Transverse colon (tissue), 4 donors: ENCODE data around the gene ACKR3. TPM values are rescaled to one million over a fixed set of nuclear protein-coding genes. Genes with fewer than 3 reads are reported as not detected.
A peak's percentile ranks its signal among the peaks of the same experiment; 100 is the strongest.

Experiments
- DNase-seq: peaks from one replicate; pipeline ENCODE4 v3.0.0-alpha.2; 2019
- H3K27ac ChIP-seq, 4 donors: fragments of 200-600 bp; sonication (generic); 2 replicates each; pipeline ENCODE4 v1.5.1; 2016 to 2018; ENCODE audit warnings: inconsistent platforms in 4 of 4
- H3K27me3 ChIP-seq: fragments of 200-600 bp; sonication (generic); 2 replicates; pipeline ENCODE4 v1.5.1; 2017; ENCODE audit warnings: inconsistent platforms
- H3K36me3 ChIP-seq, 4 donors: fragments of 200-600 bp; sonication (generic); 2 replicates each; pipeline ENCODE4 v1.5.1; 2017 to 2019; ENCODE audit warnings: inconsistent platforms in 4 of 4
- H3K4me1 ChIP-seq, 4 donors: fragments of 200-600 bp; sonication (generic); 2 replicates each; pipeline ENCODE4 v1.5.1; 2017 to 2020; ENCODE audit warnings: inconsistent platforms in 4 of 4
- H3K4me3 ChIP-seq, 4 donors: fragments of 200-600 bp; sonication (generic); 1 replicate in 1 of 4; 2 replicates in 3 of 4; pipeline versions ENCODE4 v1.5.1 to v1.6.1; 2017 to 2019; ENCODE audit warnings: inconsistent platforms in 4 of 4
- H3K9me3 ChIP-seq, 2 donors: fragments of 200-600 bp; sonication (generic); 2 replicates each; pipeline ENCODE4 v1.5.1; 2017 to 2019; ENCODE audit warnings: inconsistent platforms in 2 of 2
- EP300 ChIP-seq: sonication (generic); formaldehyde crosslinking; IDR thresholded peaks from one replicate; pipeline ENCODE4 v1.6.1; 2017; ENCODE audit warnings: antibody characterized with exemption, low read depth
- POLR2A ChIP-seq: fragments of 450-650 bp; IDR thresholded peaks from one replicate; pipeline ENCODE4 v1.6.1; 2016; ENCODE audit warnings: antibody characterized with exemption, mild to moderate bottlenecking, moderate library complexity
- POLR2AphosphoS5 ChIP-seq, 3 donors: sonication (generic); formaldehyde crosslinking; IDR thresholded peaks; one replicate each; pipeline ENCODE4 v1.6.1; 2016; ENCODE audit warnings: antibody characterized with exemption in 3 of 3
- WGBS, 2 donors: methylation state at CpG; one replicate each; pipeline ENCODE4 v1.1.5; 2018; ENCODE audit warnings: low coverage in 1 of 2; 5-methylcytosine and 5-hydroxymethylcytosine counted together
- in situ Hi-C, 4 donors: fragments of 200-750 bp; cut with MboI; loops; one replicate each; pipeline versions ENCODE4 v1.15.0 to v1.15.1; 2017; ENCODE audit warnings: low sequenced_read_pairs in 3 of 4, low pct_ligation_motif_present in 1 of 4, low pct_unique_long_range_greater_than_20kb in 1 of 4
- intact Hi-C: fragments of 100-400 bp; cut with DNase I; formaldehyde crosslinking; loops from one replicate; pipeline ENCODE4 v1.15.1; 2023; ENCODE audit warnings: low total_unique reads
- total RNA-seq, 4 donors: library from RNA; depleted of rRNA; stranded (reverse); fragments of >200 nt; gene quantifications; one replicate each; pipeline ENCODE4 v1.1.0, GENCODE V29; 2016
- TF ChIP-seq, protein P1 (sequence below), 5 experiments: fragments of 200-600 bp in 3 of 5; fragments of 450-650 bp in 2 of 5; sonication (generic) in 3 of 5; IDR thresholded peaks; 1 replicate in 2 of 5; 2 replicates in 3 of 5; pipeline ENCODE4 v1.5.1; 2016 to 2017; ENCODE audit warnings: antibody characterized with exemption in 5 of 5, inconsistent platforms in 3 of 5, mild to moderate bottlenecking in 2 of 5, moderate library complexity in 1 of 5

ACKR3 gene
- total RNA-seq, 4 donors from 2014 or later, result 4.2 to 16.5 (median 7.7) TPM

DNA sequence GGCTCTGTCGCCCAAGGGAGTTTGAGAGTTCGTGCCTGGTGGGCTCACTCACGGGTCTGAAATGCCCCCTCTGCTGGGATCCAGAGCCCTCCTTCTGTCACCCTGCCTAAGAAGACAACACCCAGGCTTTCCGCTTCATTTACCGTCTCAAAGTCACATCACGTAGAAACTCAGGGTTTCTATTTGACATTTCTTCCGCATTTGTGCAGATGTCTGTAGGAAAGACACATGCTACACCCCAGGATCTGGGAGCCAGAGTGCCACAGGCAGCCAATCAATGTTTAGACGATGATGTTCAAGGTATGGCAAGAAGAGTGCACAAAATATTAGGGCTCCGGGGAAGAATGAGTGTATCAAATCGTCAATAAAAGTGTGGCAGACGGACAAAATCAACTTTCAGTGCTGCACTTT, 24.4 kb upstream of the ACKR3 start:
- Histone ChIP-seq H3K4me3 (no peak overlapping the region), H3K27me3 (no peaks in the 10 kb centered on the region), H3K36me3 (no peaks in the 10 kb centered on the region), H3K27ac (peak overlapping the region in 1 of 4 donors; percentile 46), H3K9me3 (no peaks in the 10 kb centered on the region), H3K4me1 (peaks cover 0 to 4% (median 0%) of the 10 kb centered on the region in 4 donors)
- intact Hi-C loops (no loop called here), in situ Hi-C loops (no loop called here)
- DNase-seq, result no peak
- TF ChIP-seq EP300 (no peak), POLR2A (no peak), POLR2AphosphoS5 (IDR thresholded peaks at IDR 0.05) (no peak)
- TF ChIP-seq, protein P1, sequence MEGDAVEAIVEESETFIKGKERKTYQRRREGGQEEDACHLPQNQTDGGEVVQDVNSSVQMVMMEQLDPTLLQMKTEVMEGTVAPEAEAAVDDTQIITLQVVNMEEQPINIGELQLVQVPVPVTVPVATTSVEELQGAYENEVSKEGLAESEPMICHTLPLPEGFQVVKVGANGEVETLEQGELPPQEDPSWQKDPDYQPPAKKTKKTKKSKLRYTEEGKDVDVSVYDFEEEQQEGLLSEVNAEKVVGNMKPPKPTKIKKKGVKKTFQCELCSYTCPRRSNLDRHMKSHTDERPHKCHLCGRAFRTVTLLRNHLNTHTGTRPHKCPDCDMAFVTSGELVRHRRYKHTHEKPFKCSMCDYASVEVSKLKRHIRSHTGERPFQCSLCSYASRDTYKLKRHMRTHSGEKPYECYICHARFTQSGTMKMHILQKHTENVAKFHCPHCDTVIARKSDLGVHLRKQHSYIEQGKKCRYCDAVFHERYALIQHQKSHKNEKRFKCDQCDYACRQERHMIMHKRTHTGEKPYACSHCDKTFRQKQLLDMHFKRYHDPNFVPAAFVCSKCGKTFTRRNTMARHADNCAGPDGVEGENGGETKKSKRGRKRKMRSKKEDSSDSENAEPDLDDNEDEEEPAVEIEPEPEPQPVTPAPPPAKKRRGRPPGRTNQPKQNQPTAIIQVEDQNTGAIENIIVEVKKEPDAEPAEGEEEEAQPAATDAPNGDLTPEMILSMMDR (IDR thresholded peaks at IDR 0.05), result no peak
- 76 to 79% methylated on average over 4 to 11 of the region's 11 CpGs for WGBS, 2 donors

GRCh38 chr2:236545814-236546480, 23.7 kb upstream of the ACKR3 start:
- no peak for DNase-seq
- WGBS, 2 donors, result 51 to 56% methylated on average over 13 of the region's 13 CpGs
- Histone ChIP-seq H3K9me3 (no peaks in the 10 kb centered on the region), H3K27me3 (no peaks in the 10 kb centered on the region), H3K27ac (peak overlapping the region; percentile 14 to 46 (median 34)), H3K4me1 (peaks cover 0 to 4% (median 0%) of the 10 kb centered on the region in 4 donors), H3K4me3 (no peak overlapping the region), H3K36me3 (no peaks in the 10 kb centered on the region)
- intact Hi-C loops (no loop called here), in situ Hi-C loops (no loop called here)
- TF ChIP-seq POLR2AphosphoS5 (IDR thresholded peaks at IDR 0.05) (no peak), POLR2A (no peak), EP300 (no peak)
- TF ChIP-seq, protein P1 (IDR thresholded peaks at IDR 0.05), result no peak

DNA sequence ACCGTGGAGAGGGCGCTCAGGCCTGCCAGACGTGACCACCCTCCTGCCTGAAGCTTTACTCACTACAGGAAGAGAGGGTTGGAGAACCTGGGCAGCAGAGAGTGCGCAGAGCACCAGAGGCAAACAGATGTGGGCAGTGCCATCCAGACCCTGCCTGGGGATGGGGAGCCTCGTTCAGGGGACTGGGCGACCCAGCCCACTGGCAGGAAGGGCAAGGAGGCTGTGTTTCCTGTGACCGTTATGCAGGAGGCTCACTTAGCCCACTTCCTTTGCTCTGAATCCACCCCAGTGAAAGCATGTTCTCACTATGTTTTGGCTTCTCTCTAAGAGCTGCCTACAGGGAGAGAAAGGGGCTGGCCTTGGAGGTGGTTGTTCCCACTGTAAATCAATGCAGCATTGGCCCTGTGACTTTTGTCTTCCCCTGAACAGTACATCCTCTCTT, 23.0 kb upstream of the ACKR3 start:
- Histone ChIP-seq H3K36me3 (no peaks in the 10 kb centered on the region), H3K27me3 (no peaks in the 10 kb centered on the region), H3K4me3 (no peak overlapping the region), H3K4me1 (peaks cover 0 to 4% (median 0%) of the 10 kb centered on the region in 4 donors), H3K9me3 (no peaks in the 10 kb centered on the region), H3K27ac (peak overlapping the region; percentile 14 to 46 (median 34))
- intact Hi-C loops (no loop called here), in situ Hi-C loops (no loop called here)
- 62% methylated on average over 3 to 7 of the region's 7 CpGs for WGBS, 2 donors
- DNase-seq, result no peak
- no peak for TF ChIP-seq POLR2A
- no peak for TF ChIP-seq POLR2AphosphoS5 (IDR thresholded peaks at IDR 0.05)
- TF ChIP-seq, protein P1 (IDR thresholded peaks at IDR 0.05), result no peak
- no peak for TF ChIP-seq EP300

GRCh38 chr2:236547725-236548124, 21.9 kb upstream of the ACKR3 start:
- Histone ChIP-seq H3K9me3 (no peaks in the 10 kb centered on the region), H3K27me3 (no peaks in the 10 kb centered on the region), H3K4me1 (peaks cover 0 to 4% (median 0%) of the 10 kb centered on the region in 4 donors), H3K4me3 (no peak overlapping the region), H3K36me3 (no peaks in the 10 kb centered on the region), H3K27ac (peak overlapping the region in 2 of 4 donors; percentile 46 to 51)
- WGBS, 2 donors, result 89 to 96% methylated on average over 1 of the region's 1 CpG
- no peak for TF ChIP-seq POLR2AphosphoS5 (IDR thresholded peaks at IDR 0.05)
- no peak for TF ChIP-seq POLR2A
- TF ChIP-seq, protein P1 (IDR thresholded peaks at IDR 0.05), result no peak
- no peak for TF ChIP-seq EP300
- intact Hi-C loops (no loop called here), in situ Hi-C loops (no loop called here)
- DNase-seq, result no peak
